Hepatocyte (in vitro differentiated cells): Measurements from ENCODE around the gene CTRB2. TPM values are rescaled to one million over a fixed set of nuclear protein-coding genes. Genes with fewer than 3 reads are reported as not detected.

Experiments used
- DNase-seq: peaks from one replicate; pipeline ENCODE4 v3.0.0-alpha.2; 2016; ENCODE audit warnings: low spot score
- H2AFZ ChIP-seq: fragments of 200-600 bp; sonication (generic); 2 replicates; pipeline ENCODE4 v1.6.0; 2016; ENCODE audit warnings: antibody characterized with exemption, mild to moderate bottlenecking
- H3K27ac ChIP-seq: fragments of 200-600 bp; sonication (generic); 2 replicates; pipeline ENCODE4 v1.5.1; 2016; ENCODE audit warnings: mild to moderate bottlenecking
- H3K27me3 ChIP-seq: fragments of 200-600 bp; sonication (generic); 2 replicates; pipeline ENCODE4 v1.6.1; 2016
- H3K36me3 ChIP-seq: fragments of 200-600 bp; sonication (generic); replicated peaks from 2 replicates; pipeline ENCODE4 v1.5.1; 2016; ENCODE audit warnings: low read depth; ENCODE audit not compliant: insufficient read depth
- H3K4me1 ChIP-seq: fragments of 200-600 bp; sonication (generic); 2 replicates; pipeline ENCODE4 v1.5.1; 2016; ENCODE audit warnings: mild to moderate bottlenecking, moderate library complexity; ENCODE audit not compliant: insufficient read depth
- H3K4me2 ChIP-seq: fragments of 200-600 bp; sonication (generic); 2 replicates; pipeline ENCODE4 v1.6.0; 2016
- H3K4me3 ChIP-seq: fragments of 200-600 bp; sonication (generic); 2 replicates; pipeline ENCODE4 v1.5.1; 2016; ENCODE audit warnings: mild to moderate bottlenecking
- H3K79me2 ChIP-seq: fragments of 200-600 bp; sonication (generic); 2 replicates; pipeline ENCODE4 v1.6.0; 2017; ENCODE audit warnings: mild to moderate bottlenecking
- H3K9me2 ChIP-seq: fragments of 200-600 bp; sonication (generic); replicated peaks from 2 replicates; pipeline ENCODE4 v1.6.0; 2017; ENCODE audit warnings: mild to moderate bottlenecking; ENCODE audit not compliant: insufficient read depth
- H3K9me3 ChIP-seq: fragments of 200-600 bp; sonication (generic); 2 replicates; pipeline ENCODE4 v1.5.1; 2016; ENCODE audit warnings: low read depth, mild to moderate bottlenecking
- H4K20me1 ChIP-seq: fragments of 200-600 bp; sonication (generic); 2 replicates; pipeline ENCODE4 v1.6.0; 2016; ENCODE audit warnings: mild to moderate bottlenecking; ENCODE audit not compliant: insufficient read depth, poor library complexity, severe bottlenecking
- EZH2 ChIP-seq: fragments of 200-600 bp; sonication (generic); IDR thresholded peaks from 2 replicates; pipeline ENCODE4 v1.6.1; 2016; ENCODE audit warnings: antibody characterized with exemption, mild to moderate bottlenecking, borderline replicate concordance
- EZH2phosphoT487 ChIP-seq: fragments of 200-600 bp; sonication (generic); IDR thresholded peaks from one replicate; pipeline ENCODE4 v1.6.1; 2018; ENCODE audit warnings: antibody characterized with exemption, mild to moderate bottlenecking, low read depth, moderate library complexity; ENCODE audit not compliant: unreplicated experiment, severe bottlenecking
- WGBS: methylation state at CpG from one replicate; pipeline ENCODE4 v1.1.6; 2016; ENCODE audit warnings: low lambda C conversion rate; ENCODE audit errors: missing lambda C conversion rate; 5-methylcytosine and 5-hydroxymethylcytosine counted together
- polyA plus RNA-seq: library from polyadenylated mRNA; unstranded; fragments of >200 nt; fragmentation: Nextera tagmentation; extraction: Ambion mirVana; gene quantifications from 2 replicates; pipeline ENCODE4 v1.2.1, GENCODE V29; 2016
- total RNA-seq: library from RNA; depleted of rRNA; stranded (reverse); fragments of >200 nt; gene quantifications from 2 replicates; pipeline ENCODE4 v1.2.3, GENCODE V29; 2014
- TF ChIP-seq, protein P1 (sequence below): fragments of 200-600 bp; sonication (generic); IDR thresholded peaks from 2 replicates; pipeline ENCODE4 v1.5.1; 2016; ENCODE audit warnings: antibody characterized with exemption, mild to moderate bottlenecking; ENCODE audit not compliant: poor library complexity

Gene CTRB2
- total and polyA plus RNA-seq, 2 experiments from 2014 or later = 0.44 TPM; not detected in 1

DNA sequence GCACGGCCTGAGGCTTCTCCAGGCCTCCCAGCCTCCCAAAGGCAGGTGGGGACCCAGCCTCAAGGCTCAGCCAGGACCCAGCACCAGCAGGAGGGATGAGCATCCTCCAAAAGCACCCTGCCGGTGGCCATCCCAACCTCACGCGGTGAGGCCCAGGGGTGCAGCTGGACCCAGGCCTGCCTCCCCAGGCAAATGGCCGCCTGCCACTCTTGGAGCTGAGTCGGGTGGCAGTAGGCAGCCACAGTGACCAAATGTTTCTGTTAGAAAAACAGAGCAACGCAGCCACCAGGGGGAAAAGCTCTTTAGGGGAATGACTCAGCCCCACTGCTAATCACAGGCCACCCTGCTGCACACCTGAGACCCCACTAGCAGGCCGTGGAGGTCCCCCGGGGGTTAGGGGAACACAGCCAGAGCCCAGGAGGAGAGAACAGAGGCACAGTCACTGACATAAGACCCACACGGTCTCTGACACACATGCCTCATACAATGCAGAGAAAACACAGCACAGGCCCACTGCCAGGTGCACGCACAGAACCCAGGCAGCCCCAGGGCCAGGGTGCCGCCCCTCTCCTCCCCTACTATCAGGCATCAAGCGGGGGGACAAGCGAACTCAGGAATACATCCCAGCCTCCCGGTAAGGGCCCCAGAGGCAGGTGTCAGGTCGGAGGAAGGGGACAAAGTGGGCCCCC, 32.0 kb upstream of the CTRB2 start:
- H3K9me3 ChIP-seq = no peaks in the 10 kb centered on the region
- peak overlapping the region; percentile 70 for H3K4me2 ChIP-seq
- peaks cover 23% of the 10 kb centered on the region for H4K20me1 ChIP-seq
- no peak for DNase-seq
- no peaks in the 10 kb centered on the region for H3K9me2 ChIP-seq
- no peaks in the 10 kb centered on the region for H3K27me3 ChIP-seq
- H3K4me1 ChIP-seq = peaks cover 26% of the 10 kb centered on the region
- no peak overlapping the region for H2AFZ ChIP-seq
- H3K36me3 ChIP-seq = no peaks in the 10 kb centered on the region
- H3K4me3 ChIP-seq = no peak overlapping the region
- peaks cover 75% of the 10 kb centered on the region for H3K79me2 ChIP-seq
- WGBS = 77% methylated on average over 16 of the region's 16 CpGs
- TF ChIP-seq EZH2phosphoT487 = no peak
- TF ChIP-seq EZH2 = no peak
- TF ChIP-seq, protein P1, sequence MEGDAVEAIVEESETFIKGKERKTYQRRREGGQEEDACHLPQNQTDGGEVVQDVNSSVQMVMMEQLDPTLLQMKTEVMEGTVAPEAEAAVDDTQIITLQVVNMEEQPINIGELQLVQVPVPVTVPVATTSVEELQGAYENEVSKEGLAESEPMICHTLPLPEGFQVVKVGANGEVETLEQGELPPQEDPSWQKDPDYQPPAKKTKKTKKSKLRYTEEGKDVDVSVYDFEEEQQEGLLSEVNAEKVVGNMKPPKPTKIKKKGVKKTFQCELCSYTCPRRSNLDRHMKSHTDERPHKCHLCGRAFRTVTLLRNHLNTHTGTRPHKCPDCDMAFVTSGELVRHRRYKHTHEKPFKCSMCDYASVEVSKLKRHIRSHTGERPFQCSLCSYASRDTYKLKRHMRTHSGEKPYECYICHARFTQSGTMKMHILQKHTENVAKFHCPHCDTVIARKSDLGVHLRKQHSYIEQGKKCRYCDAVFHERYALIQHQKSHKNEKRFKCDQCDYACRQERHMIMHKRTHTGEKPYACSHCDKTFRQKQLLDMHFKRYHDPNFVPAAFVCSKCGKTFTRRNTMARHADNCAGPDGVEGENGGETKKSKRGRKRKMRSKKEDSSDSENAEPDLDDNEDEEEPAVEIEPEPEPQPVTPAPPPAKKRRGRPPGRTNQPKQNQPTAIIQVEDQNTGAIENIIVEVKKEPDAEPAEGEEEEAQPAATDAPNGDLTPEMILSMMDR = peak; percentile 7
- H3K27ac ChIP-seq = peak overlapping the region; percentile 93

DNA sequence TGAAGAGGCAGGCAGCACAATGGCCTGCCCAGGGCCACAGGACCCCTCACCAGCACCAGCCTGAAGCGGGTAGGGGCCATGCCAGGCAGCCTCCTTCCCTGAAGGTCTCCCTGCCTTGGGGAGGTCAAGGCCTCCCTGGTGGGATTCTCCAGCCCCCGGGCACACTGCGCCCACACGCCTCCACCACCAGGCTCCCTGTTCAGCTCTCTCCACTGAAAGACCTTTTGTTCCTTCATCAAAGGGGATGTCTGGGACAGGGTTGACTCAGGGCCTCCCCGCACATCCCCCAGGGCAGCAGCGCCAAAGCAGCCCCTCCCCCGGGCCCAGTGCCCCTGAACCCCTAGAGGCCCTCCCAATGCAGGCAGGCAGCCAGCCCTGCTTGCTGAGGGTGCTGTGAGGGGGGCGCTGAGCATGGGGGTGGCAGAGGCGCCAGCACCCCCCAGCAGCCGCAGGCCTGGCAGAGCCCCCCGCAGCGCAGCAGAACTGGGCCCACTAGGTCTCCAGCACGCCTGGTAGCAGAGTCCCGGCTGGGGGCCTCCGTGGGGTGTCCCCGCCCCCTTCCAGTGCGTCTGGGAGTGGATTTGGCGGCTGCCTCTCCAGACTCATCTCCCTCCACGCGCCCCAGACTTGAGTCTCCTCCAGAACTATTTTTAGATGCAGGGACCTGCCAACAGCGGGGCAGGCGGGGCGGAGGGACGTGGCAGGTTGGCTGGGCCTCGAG, 31.3 kb upstream of the CTRB2 start:
- WGBS = 69% methylated on average over 22 of the region's 25 CpGs
- Histone ChIP-seq H3K4me3 (no peak overlapping the region), H3K27ac (peak overlapping the region; percentile 93), H3K27me3 (no peaks in the 10 kb centered on the region), H4K20me1 (peaks cover 28% of the 10 kb centered on the region), H3K4me1 (peaks cover 19% of the 10 kb centered on the region), H3K36me3 (no peaks in the 10 kb centered on the region), H3K9me2 (no peaks in the 10 kb centered on the region), H3K9me3 (no peaks in the 10 kb centered on the region), H2AFZ (no peak overlapping the region), H3K4me2 (peak overlapping the region; percentile 70), H3K79me2 (peaks cover 71% of the 10 kb centered on the region)
- TF ChIP-seq, protein P1 = no peak
- no peak for TF ChIP-seq EZH2
- no peak for TF ChIP-seq EZH2phosphoT487
- peak; percentile 88 for DNase-seq

DNA sequence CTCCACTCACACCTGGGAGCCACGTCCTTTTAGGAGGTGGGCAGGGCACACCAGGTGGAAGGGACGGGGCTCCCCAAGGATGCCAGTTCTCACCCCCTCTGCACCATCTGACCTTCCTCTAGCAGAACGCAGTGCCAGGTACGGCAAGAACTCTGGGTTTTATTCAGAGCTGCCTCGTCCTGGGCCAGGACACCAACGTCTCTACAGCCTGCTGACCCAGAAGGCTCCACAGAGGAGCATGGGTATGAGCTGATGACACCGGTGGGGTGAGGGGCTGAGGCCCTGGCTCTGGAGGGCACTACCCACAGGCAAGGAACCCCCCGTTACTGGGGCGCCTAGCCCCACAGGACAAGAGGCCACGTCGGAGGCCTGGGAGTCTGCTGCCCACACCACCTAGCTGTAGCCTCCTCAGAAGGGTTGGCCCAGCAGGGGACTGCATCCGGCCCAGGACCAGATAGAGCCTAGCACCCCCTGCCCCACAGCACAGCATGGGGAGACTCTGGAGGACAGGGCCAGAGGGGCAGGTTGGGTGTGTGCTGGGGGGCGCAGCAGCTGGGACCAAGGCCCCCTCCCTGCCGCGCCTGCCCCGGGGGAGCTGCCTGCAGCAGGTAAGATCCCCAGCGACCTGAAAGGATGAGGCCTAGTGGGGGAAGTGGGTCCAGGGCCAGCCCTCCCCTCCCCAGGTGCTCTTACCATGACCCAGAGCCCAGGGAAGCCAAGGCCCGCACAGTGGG, 30.6 kb upstream of the CTRB2 start:
- peaks cover 31% of the 10 kb centered on the region for H4K20me1 ChIP-seq
- H3K27me3 ChIP-seq = no peaks in the 10 kb centered on the region
- no peaks in the 10 kb centered on the region for H3K9me3 ChIP-seq
- H3K79me2 ChIP-seq = peaks cover 69% of the 10 kb centered on the region
- peak overlapping the region; percentile 70 for H3K4me2 ChIP-seq
- no peak for DNase-seq
- no peak overlapping the region for H3K4me3 ChIP-seq
- peaks cover 18% of the 10 kb centered on the region for H3K4me1 ChIP-seq
- H3K27ac ChIP-seq = peak overlapping the region; percentile 93
- H3K9me2 ChIP-seq = no peaks in the 10 kb centered on the region
- no peak overlapping the region for H2AFZ ChIP-seq
- no peak for TF ChIP-seq EZH2phosphoT487
- WGBS = 90% methylated on average over 18 of the region's 18 CpGs
- H3K36me3 ChIP-seq = no peaks in the 10 kb centered on the region
